ENCODE results near the gene PDE4D.

DNA sequence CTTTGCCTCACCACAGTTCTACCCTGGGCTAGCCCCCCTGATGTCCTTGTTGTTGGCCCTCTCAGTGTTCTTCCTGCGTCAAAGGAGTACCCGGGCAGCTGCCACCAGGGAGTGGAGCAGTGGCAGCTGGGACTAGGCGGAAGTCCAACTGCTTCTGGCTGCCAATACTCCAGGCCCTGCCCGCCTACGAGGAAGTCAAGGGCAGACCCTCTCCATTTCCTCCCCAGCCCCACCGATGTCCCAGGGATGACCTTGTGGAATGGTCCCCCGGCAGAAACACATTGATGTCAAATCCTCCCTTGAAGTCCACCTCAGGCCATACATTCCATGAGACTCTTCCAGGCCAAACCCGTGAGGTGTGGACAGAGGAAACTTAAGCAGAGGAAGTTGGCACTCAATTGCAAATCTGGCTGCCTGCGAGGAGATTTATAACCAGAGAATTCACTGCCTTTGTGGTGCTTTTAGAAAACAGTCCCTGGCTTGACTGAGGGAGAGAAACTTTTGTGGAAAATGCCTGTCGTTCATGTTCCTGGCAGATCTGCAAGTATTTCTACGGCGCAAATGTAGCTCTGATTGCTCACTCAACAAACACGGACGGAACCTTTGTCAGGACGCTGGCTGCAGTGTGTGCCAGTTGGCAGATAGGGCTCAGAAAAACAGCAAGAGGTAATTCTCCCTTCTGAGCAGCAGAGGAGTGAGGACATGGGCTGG is 970.9 kb downstream of the PDE4D start:
- TF ChIP-seq SPI1 (IDR thresholded peaks at IDR 0.05; ENCODE audit: borderline replicate concordance, low read depth), result no peak
- no peak for TF ChIP-seq GABPA (IDR thresholded peaks at IDR 0.05; ENCODE audit: low read depth)
- TF ChIP-seq CTCF (IDR thresholded peaks at IDR 0.05; ENCODE audit: insufficient read depth, low read length), result no peak
- no peak for TF ChIP-seq POLR2AphosphoS5 (IDR thresholded peaks at IDR 0.05; ENCODE audit: low read depth)
- TF ChIP-seq, protein P1, sequence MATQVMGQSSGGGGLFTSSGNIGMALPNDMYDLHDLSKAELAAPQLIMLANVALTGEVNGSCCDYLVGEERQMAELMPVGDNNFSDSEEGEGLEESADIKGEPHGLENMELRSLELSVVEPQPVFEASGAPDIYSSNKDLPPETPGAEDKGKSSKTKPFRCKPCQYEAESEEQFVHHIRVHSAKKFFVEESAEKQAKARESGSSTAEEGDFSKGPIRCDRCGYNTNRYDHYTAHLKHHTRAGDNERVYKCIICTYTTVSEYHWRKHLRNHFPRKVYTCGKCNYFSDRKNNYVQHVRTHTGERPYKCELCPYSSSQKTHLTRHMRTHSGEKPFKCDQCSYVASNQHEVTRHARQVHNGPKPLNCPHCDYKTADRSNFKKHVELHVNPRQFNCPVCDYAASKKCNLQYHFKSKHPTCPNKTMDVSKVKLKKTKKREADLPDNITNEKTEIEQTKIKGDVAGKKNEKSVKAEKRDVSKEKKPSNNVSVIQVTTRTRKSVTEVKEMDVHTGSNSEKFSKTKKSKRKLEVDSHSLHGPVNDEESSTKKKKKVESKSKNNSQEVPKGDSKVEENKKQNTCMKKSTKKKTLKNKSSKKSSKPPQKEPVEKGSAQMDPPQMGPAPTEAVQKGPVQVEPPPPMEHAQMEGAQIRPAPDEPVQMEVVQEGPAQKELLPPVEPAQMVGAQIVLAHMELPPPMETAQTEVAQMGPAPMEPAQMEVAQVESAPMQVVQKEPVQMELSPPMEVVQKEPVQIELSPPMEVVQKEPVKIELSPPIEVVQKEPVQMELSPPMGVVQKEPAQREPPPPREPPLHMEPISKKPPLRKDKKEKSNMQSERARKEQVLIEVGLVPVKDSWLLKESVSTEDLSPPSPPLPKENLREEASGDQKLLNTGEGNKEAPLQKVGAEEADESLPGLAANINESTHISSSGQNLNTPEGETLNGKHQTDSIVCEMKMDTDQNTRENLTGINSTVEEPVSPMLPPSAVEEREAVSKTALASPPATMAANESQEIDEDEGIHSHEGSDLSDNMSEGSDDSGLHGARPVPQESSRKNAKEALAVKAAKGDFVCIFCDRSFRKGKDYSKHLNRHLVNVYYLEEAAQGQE (IDR thresholded peaks at IDR 0.05; ENCODE audit: insufficient replicate concordance, low read depth), result no peak
